ENCODE results near the gene PCSK5.

Gene PCSK5

GRCh38 chr9:75890472-75891276 is at the start of gene PCSK5:
TSS of gene PCSK5 (plus strand) at chr9:75890673. CDS start at chr9:75891182, 509 bp downstream.
- peak within 1 kb of the TSS; percentile 35 for H3K4me3 ChIP-seq (ENCODE audit: low read depth, low read length)
- no peak for TF ChIP-seq CTCF (IDR thresholded peaks at IDR 0.05; ENCODE audit: low read depth, low read length, missing control alignments)
- no peak for DNase-seq (ENCODE audit: low read depth)

- DNase-seq (ENCODE audit: low read depth): no peak
- H3K4me3 ChIP-seq (ENCODE audit: low read depth, low read length): no peak overlapping the region
- TF ChIP-seq CTCF (IDR thresholded peaks at IDR 0.05; ENCODE audit: low read depth, low read length, missing control alignments): no peak
These were observed 46.2 kb upstream of the PCSK5 start for GRCh38 chr9:75844321-75844720.

GRCh38 chr9:75845806-75846205 is 44.7 kb upstream of the PCSK5 start:
- no peak for DNase-seq (ENCODE audit: low read depth)
- no peak overlapping the region for H3K4me3 ChIP-seq (ENCODE audit: low read depth, low read length)
- TF ChIP-seq CTCF (IDR thresholded peaks at IDR 0.05; ENCODE audit: low read depth, low read length, missing control alignments): no peak

GRCh38 chr9:75847085-75847484 is 43.4 kb upstream of the PCSK5 start:
- DNase-seq (ENCODE audit: low read depth): no peak

GRCh38 chr9:75850459-75851200 is 39.8 kb upstream of the PCSK5 start:
- TF ChIP-seq CTCF (IDR thresholded peaks at IDR 0.05; ENCODE audit: low read depth, low read length, missing control alignments): no peak
- no peak for DNase-seq (ENCODE audit: low read depth)
- no peak overlapping the region for H3K4me3 ChIP-seq (ENCODE audit: low read depth, low read length)

More at GRCh38 chr9:75847085-75847484, 43.4 kb upstream of the PCSK5 start:
- H3K4me3 ChIP-seq (ENCODE audit: low read depth, low read length): no peak overlapping the region
- TF ChIP-seq CTCF (IDR thresholded peaks at IDR 0.05; ENCODE audit: low read depth, low read length, missing control alignments): no peak

- DNase-seq (ENCODE audit: low read depth): no peak
These were observed 38.6 kb upstream of the PCSK5 start for GRCh38 chr9:75851917-75852316.

More at GRCh38 chr9:75851917-75852316, 38.6 kb upstream of the PCSK5 start:
- no peak for TF ChIP-seq CTCF (IDR thresholded peaks at IDR 0.05; ENCODE audit: low read depth, low read length, missing control alignments)
- no peak overlapping the region for H3K4me3 ChIP-seq (ENCODE audit: low read depth, low read length)
